SIG-M5 treated with dmso at 0.1 percent for 504 hours (cell line): ENCODE measurements around the gene MT1H.
"Not testable (repeated sequence)": the region's sequence is repeated elsewhere in the genome, so short reads cannot be mapped to it uniquely, and the experiment has no call there.

Experiments used
- DNase-seq: peaks from one replicate; lab custom pipeline; 2025; ENCODE audit not compliant: unreplicated experiment; lab: John Stamatoyannopoulos, UW

MT1H gene

DNA sequence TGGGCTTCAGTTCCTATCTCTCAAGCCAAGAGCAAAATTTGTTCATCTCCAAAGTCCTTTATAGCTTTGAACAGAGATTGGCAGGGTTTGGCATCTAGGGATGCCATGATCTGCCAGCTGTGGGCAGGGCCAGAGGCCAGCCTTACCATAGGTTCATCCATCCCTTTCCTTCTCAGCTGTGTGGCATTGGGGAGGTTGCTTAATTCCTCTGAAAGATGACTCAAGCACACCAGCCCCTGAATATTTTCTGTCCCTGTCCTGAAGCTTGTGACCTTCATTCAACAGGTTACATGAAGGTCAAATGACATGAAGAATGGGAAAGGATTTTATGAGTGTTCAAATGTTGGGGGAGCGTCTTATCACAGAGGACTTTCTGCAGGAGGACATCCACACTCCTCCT lies 5.1 kb upstream of the MT1H start:
- DNase-seq: no peak

DNA sequence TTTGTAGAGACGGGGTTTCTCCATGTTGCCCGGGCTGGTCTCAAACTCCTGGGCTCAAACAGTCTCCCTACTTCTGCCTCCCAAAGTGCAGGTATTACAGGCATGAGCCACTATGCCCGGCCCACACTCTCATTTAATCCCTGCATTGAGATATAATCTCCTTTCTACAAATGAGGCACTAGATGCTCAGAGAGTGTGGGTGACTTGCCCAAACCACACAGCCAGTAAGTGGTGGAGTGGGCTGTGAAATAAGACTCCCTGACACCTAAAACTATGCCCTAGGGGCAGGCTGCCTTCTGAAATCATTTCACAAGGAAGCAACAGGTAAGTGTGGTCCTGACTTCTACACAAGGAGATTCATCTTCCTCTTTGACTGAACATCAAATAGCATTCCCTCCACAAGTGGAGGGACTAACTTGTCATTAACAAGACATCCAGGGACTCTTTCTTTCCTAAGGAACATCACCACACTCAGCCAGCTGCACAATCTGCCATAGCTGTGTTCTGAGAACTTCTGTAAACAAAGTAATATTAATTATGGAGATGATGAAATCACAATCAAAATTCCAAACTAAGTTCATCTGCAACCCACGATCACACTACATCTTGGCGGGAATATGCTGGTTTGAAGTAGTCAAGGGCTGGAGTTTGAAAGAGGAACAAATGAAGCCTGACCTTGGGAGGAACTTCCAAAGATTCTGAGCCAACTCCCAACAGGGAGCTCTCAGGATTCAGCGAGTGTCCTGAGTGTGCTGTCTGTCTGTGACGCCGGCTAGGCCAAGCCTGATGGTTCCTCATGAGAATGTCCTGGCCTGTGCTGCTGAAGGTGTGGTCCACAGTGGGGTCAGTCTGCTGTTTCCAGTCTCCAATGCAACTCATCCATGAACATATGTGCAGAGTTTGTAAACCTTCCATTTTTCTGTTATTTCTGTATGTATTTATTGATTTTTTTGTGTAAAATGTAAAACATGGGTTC lies 4.0 kb upstream of the MT1H start:
- not testable (repeated sequence) for DNase-seq

GRCh38 chr16:56667581-56668571 lies 1.7 kb upstream of the MT1H start, which contains the start of gene MT1G:
MT1G (minus strand) TSS chr16:56668065; CDS start chr16:56667993, 72 bp downstream.
- DNase-seq: peak; percentile 73

- DNase-seq: peak; percentile 21
Observed at GRCh38 chr16:56669840-56670619, 416 bp downstream of the MT1H start.

GRCh38 chr16:56670620-56670934 lies 963 bp downstream of the MT1H start:
- DNase-seq: no peak

GRCh38 chr16:56671691-56672090 lies 2.1 kb downstream of the MT1H start:
- DNase-seq: not testable (repeated sequence)

DNA sequence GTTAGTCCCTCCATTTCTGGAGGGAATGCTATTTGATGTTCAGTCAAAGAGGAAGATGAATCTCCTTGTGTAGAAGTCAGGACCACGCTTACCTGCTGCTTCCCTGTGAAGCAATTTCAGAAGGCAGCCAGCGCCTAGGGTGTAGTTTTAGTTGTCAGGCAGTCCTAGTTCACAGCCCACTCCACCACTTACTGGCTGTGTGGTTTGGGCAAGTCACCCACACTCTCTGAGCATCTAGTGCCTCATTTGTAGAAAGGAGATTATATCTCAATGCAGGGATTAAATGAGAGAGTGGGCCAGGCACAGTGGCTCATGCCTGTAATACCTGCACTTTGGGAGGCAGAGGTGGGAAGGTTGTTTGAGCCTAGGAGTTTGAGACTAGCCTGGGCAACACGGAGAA lies 2.6 kb downstream of the MT1H start:
- DNase-seq: not testable (repeated sequence)

- DNase-seq: peak; percentile 21
Observed at GRCh38 chr16:56672761-56673536, 3.3 kb downstream of the MT1H start.

DNA sequence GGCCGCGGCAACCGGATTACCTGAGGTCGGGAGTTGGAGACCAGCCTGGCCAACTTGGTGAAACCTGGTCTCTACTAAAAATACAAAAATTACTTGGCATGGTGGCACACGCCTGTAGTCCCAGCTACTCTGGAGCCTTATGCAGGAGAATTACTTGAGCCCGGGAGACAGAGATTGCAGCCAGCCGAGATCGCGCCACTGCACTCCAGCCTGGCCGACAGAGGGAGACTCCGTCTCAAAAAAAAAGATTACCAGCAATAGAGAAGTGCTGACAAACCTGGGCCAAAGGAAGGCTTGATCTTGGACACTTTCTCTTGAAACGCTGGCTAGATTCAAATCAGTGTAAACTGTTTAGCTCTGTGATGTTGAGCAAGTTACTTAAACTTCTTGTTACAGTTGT lies 4.3 kb downstream of the MT1H start:
- DNase-seq: peak; percentile 48

- DNase-seq: not testable (repeated sequence)
Observed at GRCh38 chr16:56674570-56674969, 5.0 kb downstream of the MT1H start.

- DNase-seq: no peak
Observed at GRCh38 chr16:56675685-56676210, 6.1 kb downstream of the MT1H start.

DNA sequence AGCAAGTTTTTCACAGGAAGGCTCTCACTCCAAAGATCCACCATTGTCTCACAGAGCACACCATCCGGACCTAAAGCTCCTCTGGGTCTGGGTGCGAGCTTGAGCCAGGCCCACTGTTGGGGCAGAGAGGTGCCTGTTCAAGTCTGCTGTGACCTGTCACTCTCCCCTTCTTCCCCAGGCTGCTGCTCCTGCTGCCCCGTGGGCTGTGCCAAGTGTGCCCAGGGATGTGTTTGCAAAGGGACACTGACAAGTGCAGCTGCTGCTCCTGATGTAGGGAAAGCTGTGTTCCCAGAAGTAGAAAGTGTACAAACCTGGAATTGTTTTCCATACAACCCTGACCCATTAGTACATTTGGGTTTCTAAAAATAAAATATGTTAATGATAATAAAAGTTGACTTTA lies 7.9 kb downstream of the MT1H start:
- DNase-seq: no peak

- no peak for DNase-seq
Observed at GRCh38 chr16:56679078-56679730, 9.6 kb downstream of the MT1H start.

GRCh38 chr16:56679818-56680217 lies 10.2 kb downstream of the MT1H start:
- DNase-seq: no peak

GRCh38 chr16:56681939-56682702 lies 12.5 kb downstream of the MT1H start, which contains the start of gene MT1X:
MT1X (plus strand) TSS chr16:56682470; CDS start chr16:56682541, 71 bp downstream.
- peak; percentile 85 for DNase-seq

GRCh38 chr16:56682703-56683397 lies 13.2 kb downstream of the MT1H start:
- DNase-seq: no peak

DNA sequence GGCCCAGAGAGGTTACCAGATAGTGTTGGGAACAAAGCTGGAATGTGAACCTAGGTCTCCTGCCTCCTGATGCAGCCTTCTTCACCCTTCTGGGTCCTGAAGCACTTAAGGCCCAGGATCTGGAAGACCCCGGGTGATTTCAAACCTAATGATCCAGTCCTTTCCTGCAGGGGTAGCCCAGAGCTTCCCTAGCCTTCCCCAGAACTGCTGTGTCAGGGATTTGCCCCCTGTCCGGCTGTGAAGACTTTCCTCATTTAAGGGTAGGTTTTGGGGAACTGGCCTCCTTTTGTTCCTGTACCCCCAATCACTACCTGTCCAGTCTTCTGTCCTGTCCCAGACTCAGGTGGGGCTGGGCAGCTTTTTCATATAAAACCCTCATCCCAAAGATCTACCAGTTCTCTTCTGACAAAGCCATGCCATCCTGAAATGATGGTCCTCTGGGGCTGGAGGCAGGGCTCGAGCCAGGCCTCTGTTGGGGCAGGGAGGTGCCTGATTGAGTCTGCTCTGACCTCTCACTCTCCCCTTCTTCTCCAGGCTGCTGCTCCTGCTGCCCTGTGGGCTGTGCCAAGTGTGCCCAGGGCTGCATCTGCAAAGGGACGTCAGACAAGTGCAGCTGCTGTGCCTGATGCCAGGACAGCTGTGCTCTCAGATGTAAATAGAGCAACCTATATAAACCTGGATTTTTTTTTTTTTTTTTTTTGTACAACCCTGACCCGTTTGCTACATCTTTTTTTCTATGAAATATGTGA lies 14.0 kb downstream of the MT1H start:
- DNase-seq: no peak
